ENCODE measurements around the gene TCEAL9.

DNA sequence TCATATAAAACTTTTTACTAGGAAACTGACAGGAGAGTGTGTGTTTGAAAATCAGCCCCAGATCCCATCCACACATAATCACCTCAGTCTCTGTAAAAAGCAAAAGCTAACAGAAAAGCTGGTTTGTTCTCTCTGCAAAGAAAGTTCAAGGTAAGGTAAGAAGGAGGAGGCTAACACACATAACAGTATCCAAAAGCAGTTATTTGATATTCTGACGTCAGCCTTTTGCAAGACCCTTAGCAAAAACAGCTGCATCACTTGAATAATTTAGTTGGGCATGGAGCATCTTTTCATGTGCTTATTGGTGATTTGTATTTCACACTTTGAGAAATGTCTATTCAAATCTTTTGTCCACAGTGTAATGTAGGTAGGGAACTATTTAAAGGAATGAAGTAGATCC, 5.5 kb downstream of the TCEAL9 start:
- no peak for TF ChIP-seq GATA1 (IDR thresholded peaks at IDR 0.05; ENCODE audit: low read depth, low read length)
- no peak for TF ChIP-seq POLR2A (IDR thresholded peaks at IDR 0.05; ENCODE audit: low read length)

Data from erythroblast (primary cell).